ENCODE data around the gene ZNF653. TPM values are rescaled to one million over a fixed set of nuclear protein-coding genes. Genes with fewer than 3 reads are reported as not detected.

The ZNF653 gene
- total and polyA plus RNA-seq, 9 of the 15 experiments (the other 6 are each of a cell fraction or from before 2014, with no cell fraction given) = 1.6 to 8.0 (median 4.2) TPM; not detected in 2

- TF ChIP-seq RBFOX2 (IDR thresholded peaks at IDR 0.05; ENCODE audit: low read depth, low read length) (peak; percentile 77), ZNF695 (CRISPR knock-in tag; IDR thresholded peaks at IDR 0.05) (no peak), CAMTA2 (CRISPR knock-in tag; conservative IDR thresholded peaks at IDR 0.05) (no peak), JUN (IDR thresholded peaks at IDR 0.05; ENCODE audit: borderline replicate concordance, low read depth, low read length) (peak; percentile 79), JUN (CRISPR knock-in tag; IDR thresholded peaks at IDR 0.05; ENCODE audit: borderline replicate concordance) (no peak), PHF20 (IDR thresholded peaks at IDR 0.05; ENCODE audit: partially characterized antibody) (peak; percentile 59), SP1 (CRISPR knock-in tag; IDR thresholded peaks at IDR 0.05) (peak; percentile 56), DPF2 (IDR thresholded peaks at IDR 0.05) (peak; percentile 48), PTBP1 (IDR thresholded peaks at IDR 0.05; ENCODE audit: low read depth, low read length) (0 out of 2 replicates have a peak, but pooled peaks have one; percentile 77), ZNF175 (CRISPR knock-in tag; IDR thresholded peaks at IDR 0.05; ENCODE audit: low read depth) (no peak), NONO (IDR thresholded peaks at IDR 0.05; ENCODE audit: low read depth in 2 of 2, low read length in 1 of 2) (no peak), HMBOX1 (IDR thresholded peaks at IDR 0.05) (0 out of 2 replicates have a peak, but pooled peaks have one; percentile 26), LCOR (CRISPR knock-in tag; IDR thresholded peaks at IDR 0.05) (peak; percentile 37; the same call in 1 of the 2 replicates), VEZF1 (CRISPR knock-in tag; IDR thresholded peaks at IDR 0.05) (peak; percentile 75), KDM1A (IDR thresholded peaks at IDR 0.05) (peak; percentile 92 to 97)
- TF ChIP-seq, protein P1, sequence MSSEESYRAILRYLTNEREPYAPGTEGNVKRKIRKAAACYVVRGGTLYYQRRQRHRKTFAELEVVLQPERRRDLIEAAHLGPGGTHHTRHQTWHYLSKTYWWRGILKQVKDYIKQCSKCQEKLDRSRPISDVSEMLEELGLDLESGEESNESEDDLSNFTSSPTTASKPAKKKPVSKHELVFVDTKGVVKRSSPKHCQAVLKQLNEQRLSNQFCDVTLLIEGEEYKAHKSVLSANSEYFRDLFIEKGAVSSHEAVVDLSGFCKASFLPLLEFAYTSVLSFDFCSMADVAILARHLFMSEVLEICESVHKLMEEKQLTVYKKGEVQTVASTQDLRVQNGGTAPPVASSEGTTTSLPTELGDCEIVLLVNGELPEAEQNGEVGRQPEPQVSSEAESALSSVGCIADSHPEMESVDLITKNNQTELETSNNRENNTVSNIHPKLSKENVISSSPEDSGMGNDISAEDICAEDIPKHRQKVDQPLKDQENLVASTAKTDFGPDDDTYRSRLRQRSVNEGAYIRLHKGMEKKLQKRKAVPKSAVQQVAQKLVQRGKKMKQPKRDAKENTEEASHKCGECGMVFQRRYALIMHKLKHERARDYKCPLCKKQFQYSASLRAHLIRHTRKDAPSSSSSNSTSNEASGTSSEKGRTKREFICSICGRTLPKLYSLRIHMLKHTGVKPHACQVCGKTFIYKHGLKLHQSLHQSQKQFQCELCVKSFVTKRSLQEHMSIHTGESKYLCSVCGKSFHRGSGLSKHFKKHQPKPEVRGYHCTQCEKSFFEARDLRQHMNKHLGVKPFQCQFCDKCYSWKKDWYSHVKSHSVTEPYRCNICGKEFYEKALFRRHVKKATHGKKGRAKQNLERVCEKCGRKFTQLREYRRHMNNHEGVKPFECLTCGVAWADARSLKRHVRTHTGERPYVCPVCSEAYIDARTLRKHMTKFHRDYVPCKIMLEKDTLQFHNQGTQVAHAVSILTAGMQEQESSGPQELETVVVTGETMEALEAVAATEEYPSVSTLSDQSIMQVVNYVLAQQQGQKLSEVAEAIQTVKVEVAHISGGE (CRISPR knock-in tag; IDR thresholded peaks at IDR 0.05) = peak in 1 of 3 experiments; percentile 47; a peak in 1 of 6 replicates
- TF ChIP-seq, protein P2, sequence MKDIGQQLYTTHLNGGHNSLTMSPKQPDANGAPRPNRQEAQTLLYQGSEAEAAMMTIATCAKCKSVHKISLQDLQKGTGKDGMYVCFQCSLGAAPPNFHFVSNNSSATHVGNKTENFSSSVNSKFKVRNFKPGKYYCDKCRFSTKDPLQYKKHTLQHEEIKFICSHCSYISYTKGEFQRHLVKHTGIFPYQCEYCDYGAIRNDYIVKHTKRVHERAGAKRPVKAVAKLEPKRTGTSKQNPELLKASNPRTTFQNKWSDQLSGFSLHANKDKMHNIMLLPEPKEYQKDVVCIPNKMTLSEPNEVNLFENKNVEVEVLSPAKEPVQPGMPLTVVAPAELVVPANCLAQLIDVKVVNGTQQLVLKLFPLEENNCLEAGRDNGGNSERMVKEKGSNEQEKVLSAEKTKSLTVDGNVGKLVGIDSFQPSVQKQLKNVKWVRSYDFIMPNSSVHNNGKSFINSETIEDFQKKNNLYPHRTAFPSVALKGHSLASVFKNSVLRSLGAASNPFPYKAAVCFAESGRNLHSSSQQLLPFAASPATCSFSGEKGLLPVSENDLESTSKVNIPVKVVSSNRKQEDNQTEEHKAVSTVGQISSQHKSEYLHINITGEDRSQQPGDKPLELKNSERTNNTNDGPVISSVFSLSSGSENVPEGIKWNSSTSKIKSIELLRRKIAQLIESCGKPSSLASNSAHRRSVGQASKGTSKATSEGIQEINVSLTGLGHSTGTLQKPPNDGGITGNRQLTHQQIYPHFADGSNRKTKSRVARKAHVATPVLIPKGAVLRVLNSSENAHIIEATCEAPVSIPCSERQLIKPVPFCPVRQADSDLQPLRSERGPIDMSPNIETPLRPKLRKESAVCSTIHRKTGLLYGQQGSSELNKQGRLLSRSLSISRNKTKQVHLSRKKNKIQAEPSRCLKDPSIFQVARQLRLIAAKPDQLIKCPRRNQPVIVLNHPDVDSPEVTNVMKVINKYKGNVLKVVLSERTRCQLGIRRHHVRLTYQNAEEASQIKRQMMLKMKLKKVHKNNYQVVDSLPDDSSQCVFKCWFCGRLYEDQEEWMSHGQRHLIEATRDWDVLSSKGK (CRISPR knock-in tag; IDR thresholded peaks at IDR 0.05) = no peak
These were observed 32.8 kb upstream of the ZNF653 start, which contains the start of gene CNN1 (continued) for GRCh38 chr19:11538232-11539036.

All from K562 (cell line).